Measurements from ENCODE around the gene EVX1. TPM values are rescaled to one million over a fixed set of nuclear protein-coding genes. Genes with fewer than 3 reads are reported as not detected.

EVX1 gene
- total RNA-seq, 2 experiments from 2014 or later, result 0.25 to 0.33 TPM

DNA sequence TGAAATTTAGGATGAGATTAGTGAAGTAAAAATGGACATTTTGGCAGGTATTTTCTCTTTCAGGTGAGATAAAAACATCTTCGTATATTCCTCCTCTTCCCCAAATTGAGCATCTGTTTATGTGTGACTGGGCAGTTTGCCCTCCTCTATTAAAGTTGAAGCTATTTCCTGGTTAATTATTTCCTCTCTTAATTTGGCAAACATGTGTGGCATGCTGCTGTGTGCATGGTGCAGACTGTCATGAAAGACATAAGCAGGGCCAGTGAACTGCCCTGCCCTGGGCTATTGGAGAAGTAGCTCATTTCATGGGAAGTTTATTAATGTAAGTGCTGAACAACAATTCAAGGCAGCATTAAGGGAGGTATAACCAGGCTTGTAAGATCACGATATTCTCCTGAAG lies 52.6 kb downstream of the EVX1 start:
- no peaks in the 10 kb centered on the region for H3K36me3 ChIP-seq (ENCODE audit: insufficient read depth, low read length)
- ATAC-seq (ENCODE audit: poor library complexity) (no peak), DNase-seq (no peak)
- Mint-ChIP-seq H3K9me3 (no peaks in the 10 kb centered on the region), H3K4me3 (no peak overlapping the region), H3K4me1 (ENCODE audit: low read depth) (no peaks in the 10 kb centered on the region), H3K27me3 (peaks cover 39% of the 10 kb centered on the region), H3K36me3 (ENCODE audit: low read depth) (no peaks in the 10 kb centered on the region), H3K27ac (no peak overlapping the region)
- H3K4me3 ChIP-seq (ENCODE audit: low read length), result no peak overlapping the region
- no peaks in the 10 kb centered on the region for H3K4me1 ChIP-seq (ENCODE audit: insufficient read depth, low read length)
- ChIA-PET POLR2A (no interaction called here), CTCF (no interaction called here)
- intact Hi-C loops (cut with DNase I, micrococcal nuclease), result no loop called here
- H3K27me3 ChIP-seq (ENCODE audit: control insufficient read depth in 1 of 2, insufficient read depth in 2 of 2, low read length in 2 of 2), result no peaks in the 10 kb centered on the region
- TF ChIP-seq CTCF (IDR thresholded peaks at IDR 0.05), result no peak
- no peak overlapping the region for H3K27ac ChIP-seq (ENCODE audit: low read depth in 1 of 2, low read length in 2 of 2)
- H3K9me3 ChIP-seq (ENCODE audit: control insufficient read depth in 1 of 2, insufficient read depth in 1 of 2, low read length in 2 of 2), result no peaks in the 10 kb centered on the region

GRCh38 chr7:27297356-27297755 lies 54.8 kb downstream of the EVX1 start:
- POLR2A ChIA-PET, result no interaction called here

More at GRCh38 chr7:27297356-27297755, 54.8 kb downstream of the EVX1 start:
- no peak for TF ChIP-seq CTCF (IDR thresholded peaks at IDR 0.05)
- Histone ChIP-seq H3K4me1 (ENCODE audit: insufficient read depth, low read length) (no peaks in the 10 kb centered on the region), H3K27me3 (ENCODE audit: control insufficient read depth in 1 of 2, insufficient read depth in 2 of 2, low read length in 2 of 2) (no peaks in the 10 kb centered on the region), H3K4me3 (ENCODE audit: low read length) (no peak overlapping the region), H3K9me3 (ENCODE audit: control insufficient read depth in 1 of 2, insufficient read depth in 1 of 2, low read length in 2 of 2) (no peaks in the 10 kb centered on the region), H3K27ac (ENCODE audit: low read depth in 1 of 2, low read length in 2 of 2) (no peak overlapping the region), H3K36me3 (ENCODE audit: insufficient read depth, low read length) (no peaks in the 10 kb centered on the region)
- intact Hi-C loops (cut with DNase I, micrococcal nuclease), result no loop called here
- ATAC-seq (ENCODE audit: poor library complexity), result no peak
- CTCF ChIA-PET, result no interaction called here
- H3K27me3 Mint-ChIP-seq, result peaks cover 51% of the 10 kb centered on the region
- H3K4me1 Mint-ChIP-seq (ENCODE audit: low read depth), result no peaks in the 10 kb centered on the region
- H3K9me3 Mint-ChIP-seq, result no peaks in the 10 kb centered on the region
- no peak for DNase-seq
- H3K4me3 Mint-ChIP-seq, result no peak overlapping the region
- no peak overlapping the region for H3K27ac Mint-ChIP-seq
- H3K36me3 Mint-ChIP-seq (ENCODE audit: low read depth), result no peaks in the 10 kb centered on the region

Other genes with a start within 250 kb of the EVX1 start
- gene HOXA1, start 146.8 kb upstream of the EVX1 start, total RNA-seq, result under 1 TPM; 0.14 to 0.22 TPM
- not detected for gene HOXA2, start 140.1 kb upstream of the EVX1 start, total RNA-seq
- gene HOXA4, start 112.0 kb upstream of the EVX1 start, total RNA-seq, result not detected
- not detected for gene HOXA5, start 99.1 kb upstream of the EVX1 start, total RNA-seq
- not detected for gene HOXA6, start 95.0 kb upstream of the EVX1 start, total RNA-seq
- not detected for gene HOXA3, start 90.2 kb upstream of the EVX1 start, total RNA-seq
- not detected for gene HOXA7, start 86.1 kb upstream of the EVX1 start, total RNA-seq
- not detected for gene HOXA9, start 77.3 kb upstream of the EVX1 start, total RNA-seq
- gene HOXA10, start 68.5 kb upstream of the EVX1 start, total RNA-seq, result not detected
- not detected for gene HOXA11, start 57.6 kb upstream of the EVX1 start, total RNA-seq
- not detected for gene HOXA13, start 42.7 kb upstream of the EVX1 start, total RNA-seq